Stimulated activated CD4-positive, alpha-beta T cell treated with anti-CD3 and anti-CD28 coated beads, Interleukin-1b, Interleukin-23, amount 100 ng/mL, for 48 hours (primary cell): ENCODE data around the gene KDM8.
A peak's percentile ranks its signal among the peaks of the same experiment; 100 is the strongest.
"Not testable (repeated sequence)": the region's sequence is repeated elsewhere in the genome, so short reads cannot be mapped to it uniquely, and the experiment has no call there.

Experiments used
- DNase-seq: peaks from one replicate; pipeline ENCODE4 v3.0.0-alpha.2; 2020

The KDM8 gene

DNA sequence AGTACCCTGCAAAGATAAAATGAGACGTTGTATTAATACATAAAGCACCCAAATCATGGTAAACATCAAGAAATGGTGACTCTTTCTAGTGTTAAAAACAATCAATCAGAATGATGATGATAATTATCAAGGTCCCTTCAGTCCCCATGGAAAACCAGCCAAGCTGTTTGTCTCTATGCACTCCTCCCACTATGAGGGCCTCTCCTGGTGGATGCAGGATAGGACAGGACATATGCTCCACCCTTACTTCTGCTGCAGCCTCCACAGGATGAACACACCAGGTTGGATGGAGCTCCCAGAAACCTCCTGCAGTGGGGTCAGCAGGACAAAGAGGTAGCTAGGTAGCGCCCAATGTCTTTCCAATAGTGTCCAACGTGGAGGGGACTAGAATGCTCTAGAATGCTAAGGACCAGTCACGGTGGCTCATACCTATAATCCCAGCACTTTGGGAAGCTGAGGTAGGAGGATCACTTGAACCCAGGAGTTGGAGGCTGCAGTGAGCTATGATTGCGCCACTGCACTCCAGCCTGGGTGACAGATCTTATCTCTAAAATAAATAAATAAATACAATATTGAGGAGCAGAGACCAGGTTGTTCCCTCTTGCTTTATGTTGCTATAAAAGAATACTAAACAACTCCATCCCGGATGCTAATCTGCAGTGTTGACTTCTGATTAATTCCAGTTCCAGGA, 9.9 kb upstream of the KDM8 start:
- DNase-seq: no peak

DNA sequence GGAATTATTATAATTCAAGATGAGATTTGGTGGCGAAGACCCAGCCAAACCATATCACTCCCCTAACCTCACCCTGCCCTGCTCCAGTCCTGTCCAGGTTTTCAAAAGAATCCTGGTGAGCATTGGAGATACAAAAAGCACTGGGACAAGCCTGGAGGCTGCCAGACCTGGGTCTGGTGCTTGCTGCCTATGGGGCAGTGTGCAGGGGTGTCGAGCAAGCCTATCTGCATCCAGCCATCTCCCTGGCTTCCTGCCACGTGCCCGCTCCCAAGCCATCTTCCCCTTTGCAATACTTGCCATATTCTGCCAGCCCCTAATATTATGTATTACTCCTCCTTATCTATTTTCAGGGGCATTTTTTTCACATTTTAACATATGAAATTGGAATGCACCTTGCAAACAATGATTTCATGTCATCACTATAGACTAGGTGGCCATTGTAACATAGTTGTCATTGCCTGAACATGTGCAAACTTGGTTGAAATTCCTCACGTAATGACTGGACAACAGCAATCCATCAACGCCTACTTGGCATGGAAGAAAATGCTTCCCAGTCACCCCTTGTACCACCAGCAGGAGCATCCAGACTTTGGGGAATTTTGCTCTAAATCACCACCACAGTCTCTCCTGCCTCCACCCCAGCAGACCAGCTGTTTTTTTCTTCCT, 8.1 kb upstream of the KDM8 start:
- DNase-seq: no peak

DNA sequence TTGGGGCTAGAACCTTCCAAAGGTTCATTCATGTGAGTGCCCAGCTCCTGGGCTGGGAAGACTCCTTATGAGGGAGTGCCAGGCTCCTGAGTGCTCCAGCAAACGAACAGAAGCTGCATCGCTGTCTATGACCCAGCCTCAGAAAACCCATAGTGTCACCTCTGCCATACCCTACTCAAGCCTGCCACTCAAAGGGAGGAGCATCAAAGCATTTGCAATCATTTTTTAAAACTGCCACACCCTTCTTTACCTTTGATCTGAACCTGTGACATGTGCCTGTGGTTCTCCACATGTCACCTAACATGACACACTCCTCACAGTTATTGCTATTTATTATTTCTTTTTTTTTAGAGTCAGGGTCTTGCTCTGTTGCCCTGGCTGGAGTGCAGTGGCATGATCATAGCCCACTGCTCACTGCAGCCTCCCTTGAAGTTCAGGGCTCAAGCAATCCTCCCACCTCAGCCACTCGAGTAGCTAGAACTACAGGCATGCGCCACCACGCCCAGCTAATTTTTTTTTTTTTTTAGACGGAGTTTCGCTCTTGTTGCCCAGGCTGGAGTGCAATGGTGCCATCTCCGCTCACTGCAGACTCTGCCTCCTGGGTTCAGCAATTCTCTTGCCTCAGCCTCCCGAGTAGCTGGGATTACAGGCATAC, 7.3 kb upstream of the KDM8 start:
- no peak for DNase-seq

DNA sequence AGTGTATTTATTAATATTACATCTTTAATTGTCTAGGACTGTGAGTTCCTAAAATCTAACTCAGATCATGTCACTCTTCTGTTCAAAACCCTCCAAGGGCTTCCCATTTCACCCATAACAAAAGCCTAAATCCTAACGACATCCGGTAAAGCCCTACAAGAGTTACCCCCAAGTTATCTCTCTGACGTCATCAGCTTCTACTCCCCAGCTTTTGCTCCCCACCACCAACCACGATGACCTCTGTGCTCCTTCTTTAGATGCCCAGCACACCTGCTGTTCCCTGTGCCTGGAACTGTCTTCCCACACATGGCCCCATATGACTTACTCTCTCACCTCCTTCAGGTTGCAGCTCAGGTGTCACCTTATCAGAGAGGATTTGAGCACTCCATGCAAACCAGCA, 6.3 kb upstream of the KDM8 start:
- no peak for DNase-seq

DNA sequence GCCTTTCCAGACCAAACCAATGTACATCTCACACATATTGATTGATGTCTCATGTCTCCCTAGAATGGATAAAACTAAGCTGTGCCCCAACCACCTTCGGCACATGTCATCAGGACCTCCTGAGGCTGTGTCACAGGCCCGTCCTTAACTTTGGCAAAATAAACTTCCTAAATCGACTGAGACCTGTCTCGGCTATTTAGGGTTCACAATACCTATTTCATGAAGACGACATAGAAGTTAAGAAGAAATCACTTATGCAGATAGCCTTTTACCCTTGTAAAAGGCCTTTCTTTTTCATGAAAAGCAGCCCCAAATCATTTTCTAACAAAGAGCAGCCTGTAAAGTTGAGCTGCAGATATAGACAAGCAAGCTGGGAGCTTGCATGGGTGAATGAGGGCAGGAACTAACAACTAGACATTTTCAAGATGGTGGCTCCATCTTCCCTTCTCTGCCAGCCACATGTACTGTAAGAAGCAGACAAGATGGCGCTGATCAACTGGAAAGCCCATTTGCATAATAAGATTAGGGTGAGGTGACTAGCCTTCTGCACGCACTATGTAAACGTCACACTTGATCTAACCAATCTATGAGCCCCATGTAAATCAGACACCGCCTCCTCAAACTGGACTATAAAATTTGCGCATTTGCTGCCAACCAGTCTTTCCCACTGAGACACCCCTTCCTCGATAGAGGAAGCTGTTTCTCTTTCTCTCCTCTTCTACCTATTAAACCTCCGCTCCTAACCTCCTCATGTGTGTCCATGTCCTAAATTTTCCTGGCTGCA, 4.7 kb upstream of the KDM8 start:
- no peak for DNase-seq

DNA sequence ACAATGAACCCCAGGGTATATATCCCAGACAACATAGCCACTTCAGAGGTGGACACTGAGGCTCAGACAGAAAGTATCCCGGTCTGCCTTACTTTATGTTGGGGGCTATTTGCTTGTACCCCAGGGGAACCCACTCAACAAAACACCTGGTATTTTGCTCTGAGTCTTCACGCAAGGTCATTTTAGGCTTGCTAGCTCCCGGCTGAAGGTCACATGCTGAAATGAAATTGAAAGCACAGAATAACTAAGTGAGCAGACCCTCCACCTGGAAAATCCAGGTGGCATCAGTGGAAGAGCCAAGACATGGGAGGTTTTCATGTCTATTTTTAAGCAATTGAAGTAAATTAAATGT, 4.1 kb upstream of the KDM8 start:
- no peak for DNase-seq

DNA sequence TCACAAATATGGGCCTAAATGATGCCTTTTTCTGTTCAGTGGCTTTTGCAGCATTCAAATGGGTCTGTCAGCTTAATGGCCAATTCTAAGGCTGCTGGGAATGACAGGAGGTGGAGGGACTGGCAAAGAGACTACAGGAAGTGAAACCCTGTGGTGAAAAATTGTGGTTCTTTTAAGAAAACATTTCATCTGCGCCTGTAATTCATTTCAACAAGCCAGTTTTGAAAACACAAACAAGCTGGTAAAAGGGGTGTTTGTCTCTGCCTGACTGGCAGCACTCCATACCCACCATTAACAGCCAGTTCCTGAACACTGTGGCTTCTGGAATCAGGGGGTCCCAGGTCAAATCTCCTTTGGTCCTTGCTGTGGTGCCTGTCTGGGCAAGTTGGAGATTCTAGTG, 3.6 kb upstream of the KDM8 start:
- DNase-seq: no peak

DNA sequence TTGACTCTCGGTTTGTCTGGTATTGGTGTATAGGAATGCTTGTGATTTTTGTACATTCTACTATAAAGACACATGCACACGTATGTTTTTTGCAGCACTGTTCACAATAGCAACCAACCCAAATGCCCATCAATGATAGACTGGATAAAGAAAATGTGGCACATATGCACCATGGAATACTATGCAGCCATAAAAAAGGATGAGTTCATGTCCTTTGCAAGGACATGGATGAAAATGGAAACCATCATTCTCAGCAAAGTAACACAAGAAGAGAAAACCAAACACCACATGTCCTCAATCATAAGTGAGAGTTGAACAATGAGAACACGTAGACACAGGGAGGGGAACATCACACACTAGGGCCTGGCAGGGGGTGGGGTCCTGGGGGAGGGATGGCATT, 2.4 kb upstream of the KDM8 start:
- not testable (repeated sequence) for DNase-seq

DNA sequence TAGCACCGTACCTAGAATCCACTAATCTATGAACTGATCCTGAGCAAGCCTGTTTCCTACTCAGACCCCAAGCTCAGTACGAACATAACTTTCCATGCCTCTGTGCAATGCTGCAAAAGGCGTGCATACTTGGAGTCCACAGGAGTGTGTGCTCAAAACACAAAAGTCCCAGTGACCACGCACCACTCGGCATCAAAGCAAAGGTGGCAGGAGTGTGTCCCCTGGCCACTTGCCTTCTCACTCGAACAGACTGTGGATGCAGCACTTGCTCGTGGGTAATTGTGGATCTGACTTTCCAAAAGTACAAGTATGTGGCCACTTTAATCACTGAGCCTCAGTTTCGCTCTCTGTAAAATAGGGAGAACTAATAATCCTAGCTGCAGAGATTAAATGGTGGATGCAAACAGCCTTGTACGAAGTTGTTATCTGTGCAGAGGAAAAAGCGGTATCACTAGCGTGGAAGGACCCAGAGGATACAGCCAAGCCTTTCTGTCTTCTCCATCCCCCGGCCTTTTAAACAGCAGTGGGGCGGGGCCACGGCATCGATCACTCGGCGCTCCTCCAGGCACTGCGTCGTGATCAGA, 311 bp upstream of the KDM8 start:
- DNase-seq: peak; percentile 90

DNA sequence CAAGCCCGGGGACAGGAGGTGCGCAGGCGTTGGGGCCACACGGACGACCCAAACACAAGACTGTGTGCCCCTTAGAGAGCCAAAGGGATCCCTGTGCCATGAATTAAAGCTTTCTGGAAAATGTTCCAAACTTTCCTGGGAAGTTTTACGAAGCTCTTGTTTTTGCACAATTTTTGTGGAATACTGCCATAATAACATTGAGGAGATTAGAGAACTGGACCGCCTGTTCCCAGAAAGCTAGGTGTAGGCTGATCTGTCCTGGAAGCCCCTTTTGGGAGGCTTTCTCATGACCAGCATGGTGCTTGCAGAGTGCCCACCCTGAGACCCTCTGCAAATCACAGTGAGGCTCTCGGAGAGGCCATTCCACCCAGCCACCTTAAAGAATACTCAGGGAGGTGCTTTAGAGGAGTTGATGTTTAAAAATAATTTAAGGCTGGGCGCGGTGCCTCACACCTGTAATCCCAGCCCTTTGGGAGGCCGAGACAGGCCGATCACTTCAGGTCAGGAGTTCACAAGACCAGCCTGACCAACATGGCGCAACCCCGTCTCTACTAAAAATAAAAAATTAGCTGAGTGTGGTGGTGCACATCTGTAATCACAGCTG, 1.1 kb downstream of the KDM8 start:
- DNase-seq: no peak

DNA sequence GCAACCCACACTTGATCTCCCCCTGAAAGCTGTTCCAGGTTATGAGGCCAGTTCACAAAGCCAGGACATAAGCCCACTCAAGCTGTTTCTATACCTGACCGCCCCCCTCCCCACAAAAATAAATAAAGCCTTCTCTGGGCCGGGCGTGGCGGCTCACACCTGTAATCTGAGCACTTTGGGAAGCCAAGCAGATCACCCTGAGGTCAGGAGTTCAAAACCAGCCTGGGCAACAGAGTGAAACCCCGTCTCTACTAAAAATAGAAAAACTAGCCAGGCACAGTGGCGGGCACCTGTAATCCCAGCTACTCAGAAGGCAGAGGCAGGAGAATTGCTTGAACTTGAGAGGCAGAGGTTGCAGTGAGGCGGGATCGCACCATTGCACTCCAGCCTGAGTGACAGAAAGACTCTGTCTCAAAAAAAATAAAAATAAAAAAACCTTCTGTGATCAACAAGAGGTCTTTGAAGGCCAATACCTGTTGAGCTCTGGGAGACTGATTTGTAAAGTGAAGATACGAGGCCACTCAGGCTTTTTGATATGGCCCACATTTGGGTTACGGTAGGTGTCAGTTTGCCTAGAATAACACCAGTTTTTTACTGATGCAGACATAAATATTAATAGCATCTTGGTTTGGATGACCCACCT, 2.2 kb downstream of the KDM8 start:
- DNase-seq: no peak

DNA sequence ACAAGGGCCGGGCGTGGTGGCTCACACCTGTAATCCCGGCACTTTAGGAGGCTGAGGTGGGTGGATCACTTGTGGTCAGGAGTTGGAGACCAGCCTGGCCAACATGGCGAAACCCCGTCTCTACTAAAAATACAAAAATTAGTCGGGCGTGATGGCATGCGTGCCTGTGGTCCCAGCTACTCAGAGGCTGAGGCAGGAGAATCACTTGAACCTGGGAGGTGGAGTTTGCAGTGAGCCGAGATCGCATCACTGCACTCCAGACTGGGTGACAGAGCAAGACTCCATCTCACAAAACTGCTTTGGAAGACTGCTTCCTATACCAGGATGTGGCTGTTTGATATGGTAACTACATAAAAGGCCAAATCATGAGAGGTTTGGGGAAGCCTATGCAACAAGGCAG, 3.8 kb downstream of the KDM8 start:
- not testable (repeated sequence) for DNase-seq

DNA sequence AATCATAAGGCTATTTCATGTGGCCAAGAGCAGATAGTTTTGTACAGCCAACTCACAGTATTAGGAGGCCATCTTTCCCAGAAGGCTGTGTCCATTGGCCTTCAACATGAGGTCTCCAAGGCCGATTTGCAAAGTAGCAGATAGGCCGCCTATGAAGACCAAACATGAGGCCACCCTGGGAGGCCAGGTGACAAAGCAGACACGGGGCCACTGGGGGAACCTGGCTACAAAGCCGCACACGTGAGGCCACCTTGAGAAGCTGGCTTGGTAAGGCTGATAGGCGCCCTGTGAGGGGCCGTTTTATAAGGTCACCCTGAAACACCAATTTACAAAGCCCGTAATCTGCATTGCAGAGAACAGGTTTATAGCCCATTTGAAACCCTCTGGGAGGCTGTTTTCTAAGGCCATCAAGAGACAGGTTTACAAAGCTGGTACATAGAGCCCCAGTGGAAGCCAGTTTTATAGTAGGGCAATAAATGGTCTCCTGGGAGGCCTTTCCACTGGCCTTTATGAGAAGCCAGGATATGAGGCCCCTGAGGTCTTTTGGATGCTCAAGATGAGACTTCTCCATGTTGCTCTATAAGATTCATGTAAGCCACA, 4.9 kb downstream of the KDM8 start:
- DNase-seq: no peak

DNA sequence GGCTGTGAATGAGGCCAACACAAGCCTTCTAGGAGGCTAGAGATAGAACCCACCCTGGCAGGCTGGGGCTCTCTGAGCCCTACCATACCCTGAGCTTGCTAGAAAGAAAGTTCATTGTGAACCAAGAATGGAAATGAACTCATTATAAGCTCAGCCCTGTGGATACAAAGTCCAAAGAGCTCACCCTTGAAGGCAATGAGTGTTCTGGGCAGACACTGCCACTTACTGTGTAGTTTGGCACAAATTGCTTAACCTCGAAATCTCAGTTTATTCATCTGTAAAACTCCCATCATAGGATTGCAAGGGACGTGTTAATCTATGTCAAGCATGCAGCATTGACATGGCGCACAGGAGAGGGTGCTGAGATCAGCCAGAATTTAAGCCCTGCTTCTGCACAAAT, 5.5 kb downstream of the KDM8 start:
- DNase-seq: no peak

DNA sequence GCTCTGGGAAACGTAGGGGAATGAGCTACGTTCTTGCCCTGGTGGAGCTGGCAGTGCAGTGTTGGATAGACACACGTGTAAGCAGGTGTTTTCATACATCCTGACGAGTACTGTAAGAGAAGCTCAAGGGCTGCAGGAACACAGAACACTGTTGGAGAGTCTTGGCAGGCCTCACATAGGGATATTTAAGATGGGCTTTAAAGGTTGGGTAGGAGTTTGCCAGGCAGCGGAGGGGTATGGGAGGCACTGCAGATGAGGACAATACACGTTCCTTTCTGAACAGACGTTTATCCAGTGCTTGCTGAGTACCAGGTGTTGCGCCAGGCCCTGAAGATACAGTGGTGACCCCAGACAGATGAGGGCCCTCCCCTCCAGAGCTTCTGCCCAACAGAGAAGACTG, 6.3 kb downstream of the KDM8 start:
- DNase-seq: no peak

DNA sequence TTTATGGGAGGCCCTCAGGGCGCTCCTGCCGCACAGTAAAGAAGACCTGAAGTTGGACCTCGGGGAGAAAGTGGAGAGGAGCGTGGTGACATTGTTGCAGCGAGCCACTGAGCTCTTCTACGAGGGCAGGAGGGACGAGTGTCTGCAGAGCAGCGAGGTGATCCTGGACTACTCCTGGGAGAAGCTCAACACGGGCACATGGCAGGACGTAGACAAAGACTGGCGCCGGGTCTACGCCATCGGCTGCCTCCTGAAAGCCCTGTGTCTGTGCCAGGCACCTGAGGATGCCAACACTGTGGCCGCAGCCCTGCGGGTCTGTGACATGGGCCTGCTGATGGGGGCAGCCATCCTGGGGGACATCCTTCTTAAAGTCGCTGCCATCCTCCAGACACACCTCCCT, 6.8 kb downstream of the KDM8 start:
- no peak for DNase-seq

DNA sequence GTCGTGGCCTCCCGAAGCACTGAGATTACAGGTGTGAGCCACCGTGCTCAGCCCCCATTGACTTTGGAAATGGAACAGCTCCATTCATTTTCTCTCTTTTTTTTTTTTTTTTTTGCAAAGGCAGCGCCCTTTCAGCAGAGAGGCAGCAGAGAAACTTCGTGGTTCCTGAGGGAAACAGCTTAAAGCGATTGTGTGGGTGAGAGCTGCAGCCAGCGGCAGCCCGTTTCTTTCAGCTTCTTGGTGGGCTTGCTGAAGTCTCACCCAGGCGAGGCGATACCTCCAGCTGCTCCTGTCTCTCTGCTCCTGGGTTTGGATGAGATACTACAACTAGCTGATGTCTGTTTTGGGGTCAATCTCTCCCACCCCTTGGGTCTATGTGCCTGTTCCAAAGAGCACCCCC, 7.7 kb downstream of the KDM8 start:
- no peak for DNase-seq

DNA sequence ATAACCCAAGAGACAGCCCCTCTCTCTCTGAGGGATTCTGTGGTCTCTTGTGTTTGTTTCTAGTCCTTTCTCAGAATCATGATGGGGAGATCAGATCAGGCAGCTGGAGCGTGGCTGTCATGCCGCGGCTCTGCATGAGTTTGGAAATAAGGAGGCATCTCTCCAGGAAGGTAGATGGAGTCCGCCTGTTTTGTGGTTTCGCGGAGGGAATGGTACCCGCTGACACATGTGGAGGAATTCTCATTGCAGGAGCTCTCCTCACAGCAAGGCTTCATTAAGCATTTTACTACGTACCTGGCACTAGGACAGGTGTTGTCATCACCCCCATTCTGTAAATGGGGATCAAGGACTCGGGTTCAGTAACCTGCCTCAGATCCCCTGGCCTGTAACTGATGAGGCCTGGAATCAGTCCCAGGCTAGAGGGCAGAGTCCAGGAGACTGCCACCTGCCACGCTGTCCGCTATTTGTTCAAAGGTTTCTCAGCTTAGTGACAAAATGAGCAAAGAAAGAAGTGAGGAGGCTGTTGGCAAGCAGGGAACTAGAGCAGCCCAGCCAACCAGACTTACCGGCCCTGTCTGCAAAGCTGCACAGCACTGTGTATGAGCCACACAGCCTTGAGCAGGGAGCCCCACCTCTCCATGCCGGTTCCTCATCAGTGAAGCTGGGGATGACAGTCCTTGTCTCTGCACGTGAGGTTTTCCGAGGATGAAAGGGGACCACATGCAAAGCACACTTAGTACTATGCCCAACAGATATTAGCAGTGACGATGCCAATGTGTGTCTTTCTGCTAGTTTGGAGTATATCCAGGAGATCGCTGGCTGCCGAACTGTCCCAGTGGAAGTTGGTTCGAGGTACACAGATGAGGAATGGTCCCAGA, 11.0 kb downstream of the KDM8 start:
- DNase-seq: no peak

DNA sequence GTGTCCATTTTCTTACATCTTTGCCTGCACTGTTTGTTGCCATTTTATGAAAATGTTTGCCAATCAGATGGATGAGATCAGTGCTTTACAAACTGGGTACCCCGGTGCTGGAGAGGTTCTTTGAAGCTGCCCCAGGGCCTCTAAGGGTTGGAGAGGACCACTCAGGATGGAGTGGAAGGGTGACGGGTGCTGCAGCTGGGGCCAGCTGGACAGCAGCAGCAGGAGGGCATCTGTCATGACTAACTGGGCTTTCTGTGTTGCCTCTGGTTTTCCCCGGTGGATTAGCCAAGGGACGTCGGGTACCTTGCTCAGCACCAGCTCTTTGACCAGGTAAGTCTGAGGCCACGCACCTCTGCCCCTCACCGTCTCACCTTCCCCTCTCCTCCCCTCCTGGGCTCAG, 12.3 kb downstream of the KDM8 start:
- DNase-seq: no peak

DNA sequence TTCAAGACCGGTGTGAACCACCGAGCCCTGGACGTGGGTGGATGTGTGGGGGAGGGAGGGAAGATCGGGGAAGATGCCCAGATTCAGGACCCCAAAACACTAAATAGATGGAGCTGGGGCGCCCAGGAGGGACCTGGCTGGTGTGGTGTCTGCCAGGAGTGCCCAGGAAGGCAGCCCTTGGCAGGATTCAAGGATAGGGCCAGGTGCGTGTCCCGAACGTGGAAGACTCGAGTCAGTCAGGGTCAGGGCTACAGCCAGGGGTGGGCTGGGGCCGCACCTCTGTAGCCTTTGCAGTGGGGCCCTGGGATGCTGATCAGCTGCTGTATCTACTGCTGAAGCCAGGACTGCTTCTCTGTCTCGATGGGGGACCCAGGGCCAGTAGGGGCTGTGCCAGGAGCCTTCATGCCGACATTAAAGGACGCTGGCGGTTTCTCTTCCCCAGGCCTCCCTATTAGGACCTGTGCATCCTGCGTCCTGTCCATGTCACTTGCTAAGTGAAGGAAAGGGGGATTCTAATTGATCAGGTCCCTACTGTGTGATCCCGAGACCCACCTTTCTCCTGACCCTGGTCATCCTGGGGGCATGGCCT, 13.1 kb downstream of the KDM8 start:
- DNase-seq: no peak

DNA sequence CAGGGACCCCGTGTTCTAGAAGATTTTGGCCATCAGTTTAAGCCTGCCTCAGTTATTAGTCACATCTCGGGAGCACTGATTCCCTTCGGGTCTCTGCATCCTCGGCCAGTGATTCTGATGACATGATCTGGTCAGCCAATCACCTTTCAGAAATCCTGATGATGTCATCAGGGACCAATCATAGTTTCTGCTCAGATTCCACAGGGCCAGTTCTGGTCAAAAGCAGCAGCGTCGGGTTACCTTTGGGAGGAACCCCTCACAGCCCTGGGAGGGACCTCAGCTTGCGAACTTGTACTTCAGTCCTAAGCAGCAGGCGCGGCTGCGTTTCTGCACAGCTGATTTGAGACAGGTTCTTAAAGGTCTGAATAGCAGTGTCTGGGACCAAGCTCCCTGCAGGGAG, 13.9 kb downstream of the KDM8 start:
- no peak for DNase-seq
